Mesendoderm (in vitro differentiated cells): Measurements from ENCODE around the gene CPNE1.

ENCODE experiments used
- DNase-seq: peaks from one replicate; pipeline ENCODE4 v3.0.0; 2013
- H2AK5ac ChIP-seq: 2 replicates; pipeline ENCODE4 v1.6.1; 2013; ENCODE audit warnings: low read length, inconsistent platforms
- H2BK120ac ChIP-seq: 2 replicates; pipeline ENCODE4 v1.6.1; 2013; ENCODE audit warnings: low read depth, mild to moderate bottlenecking, low read length, moderate library complexity, mixed read lengths
- H2BK15ac ChIP-seq: replicated peaks from 2 replicates; pipeline ENCODE4 v1.6.1; 2013; ENCODE audit warnings: low read depth, mild to moderate bottlenecking, moderate library complexity
- H2BK5ac ChIP-seq: 2 replicates; pipeline ENCODE4 v1.6.1; 2013; ENCODE audit warnings: low read length, inconsistent platforms
- H3K18ac ChIP-seq: 2 replicates; pipeline ENCODE4 v1.6.1; 2013; ENCODE audit warnings: mild to moderate bottlenecking, low read length, mixed read lengths
- H3K23ac ChIP-seq: one replicate; pipeline ENCODE4 v1.6.1; 2013; ENCODE audit warnings: low read length
- H3K27ac ChIP-seq: 2 replicates; pipeline ENCODE4 v1.5.1; 2013; ENCODE audit warnings: low read depth, mild to moderate bottlenecking, inconsistent platforms, low read length, moderate library complexity
- H3K27me3 ChIP-seq: 2 replicates; pipeline ENCODE4 v1.6.1; 2013; ENCODE audit warnings: low read length, control low read depth, mild to moderate bottlenecking, inconsistent platforms; ENCODE audit not compliant: insufficient read depth, poor library complexity
- H3K36me3 ChIP-seq: 2 replicates; pipeline ENCODE4 v1.6.1; 2013; ENCODE audit warnings: low read length, inconsistent platforms; ENCODE audit not compliant: control insufficient read depth, insufficient read depth
- H3K4ac ChIP-seq: one replicate; pipeline ENCODE4 v1.6.1; 2013; ENCODE audit warnings: low read depth, mild to moderate bottlenecking, low read length, moderate library complexity
- H3K4me1 ChIP-seq: 2 replicates; pipeline ENCODE4 v1.6.1; 2013; ENCODE audit warnings: low read depth, low read length, inconsistent platforms; ENCODE audit not compliant: control insufficient read depth
- H3K4me2 ChIP-seq: 2 replicates; pipeline ENCODE4 v1.6.1; 2013; ENCODE audit warnings: low read length
- H3K4me3 ChIP-seq: 2 replicates; pipeline ENCODE4 v1.5.1; 2013; ENCODE audit warnings: mild to moderate bottlenecking, low read length
- H3K56ac ChIP-seq: one replicate; pipeline ENCODE4 v1.6.1; 2013; ENCODE audit warnings: low read length
- H3K79me1 ChIP-seq: 2 replicates; pipeline ENCODE4 v1.6.1; 2013; ENCODE audit warnings: low read length, inconsistent platforms
- H3K79me2 ChIP-seq: 2 replicates; pipeline ENCODE4 v1.6.1; 2013; ENCODE audit warnings: mild to moderate bottlenecking, low read length; ENCODE audit not compliant: control insufficient read depth, insufficient read depth
- H3K9ac ChIP-seq: 2 replicates; pipeline ENCODE4 v1.6.1; 2013; ENCODE audit warnings: low read length, inconsistent platforms
- H4K5ac ChIP-seq: one replicate; pipeline ENCODE4 v1.6.1; 2013; ENCODE audit warnings: low read length
- H4K8ac ChIP-seq: one replicate; pipeline ENCODE4 v1.6.1; 2013; ENCODE audit warnings: low read depth, mild to moderate bottlenecking, control low read depth, low read length, moderate library complexity
- WGBS: extraction: QIAGEN DNeasy Blood & Tissue Kit; methylation state at CpG from one replicate; pipeline ENCODE4 v1.1.7; 2013; ENCODE audit warnings: low lambda C conversion rate, missing lambda C conversion rate; ENCODE audit not compliant: insufficient coverage; ENCODE audit errors: extremely low coverage; 5-methylcytosine and 5-hydroxymethylcytosine counted together

The CPNE1 gene

GRCh38 chr20:35653430-35653734, 11.3 kb downstream of the CPNE1 start:
- Histone ChIP-seq H3K4ac (no peak overlapping the region), H3K4me3 (no peak overlapping the region), H3K36me3 (peaks cover 11% of the 10 kb centered on the region), H3K56ac (no peak overlapping the region), H3K4me2 (no peak overlapping the region), H2BK120ac (no peak overlapping the region), H4K8ac (no peak overlapping the region), H2BK5ac (no peak overlapping the region), H2BK15ac (no peak overlapping the region), H3K79me1 (peaks cover 11% of the 10 kb centered on the region), H3K23ac (no peak overlapping the region), H3K18ac (no peak overlapping the region), H3K79me2 (peaks cover 69% of the 10 kb centered on the region), H4K5ac (no peak overlapping the region), H3K27me3 (no peaks in the 10 kb centered on the region), H3K27ac (no peak overlapping the region), H3K9ac (no peak overlapping the region), H3K4me1 (no peaks in the 10 kb centered on the region), H2AK5ac (no peak overlapping the region)
- no peak for DNase-seq
- WGBS, result no CpG with 5 or more reads among the region's 3 CpGs

- DNase-seq, result no peak
- no peak overlapping the region for H3K56ac ChIP-seq
- H3K79me1 ChIP-seq, result peaks cover 11% of the 10 kb centered on the region
- no peak overlapping the region for H2BK120ac ChIP-seq
- no peak overlapping the region for H3K4ac ChIP-seq
- H4K5ac ChIP-seq, result no peak overlapping the region
- no peak overlapping the region for H2BK5ac ChIP-seq
- H3K4me2 ChIP-seq, result no peak overlapping the region
- no peak overlapping the region for H3K18ac ChIP-seq
- H4K8ac ChIP-seq, result no peak overlapping the region
- H3K27me3 ChIP-seq, result no peaks in the 10 kb centered on the region
- no peak overlapping the region for H3K27ac ChIP-seq
- no peak overlapping the region for H3K23ac ChIP-seq
- H3K9ac ChIP-seq, result no peak overlapping the region
- H3K36me3 ChIP-seq, result peaks cover 11% of the 10 kb centered on the region
- H2AK5ac ChIP-seq, result no peak overlapping the region
- no peak overlapping the region for H2BK15ac ChIP-seq
- no CpG with 5 or more reads among the region's 13 CpGs for WGBS
- H3K79me2 ChIP-seq, result peaks cover 68% of the 10 kb centered on the region
- no peak overlapping the region for H3K4me3 ChIP-seq
- H3K4me1 ChIP-seq, result no peaks in the 10 kb centered on the region
These were observed 11.9 kb downstream of the CPNE1 start for GRCh38 chr20:35652641-35653429.

- no peak overlapping the region for H3K27ac ChIP-seq
- H3K23ac ChIP-seq, result no peak overlapping the region
- no peak for DNase-seq
- no peaks in the 10 kb centered on the region for H3K27me3 ChIP-seq
- H3K79me1 ChIP-seq, result peaks cover 13% of the 10 kb centered on the region
- no peak overlapping the region for H3K56ac ChIP-seq
- H2AK5ac ChIP-seq, result no peak overlapping the region
- H3K4ac ChIP-seq, result no peak overlapping the region
- H3K18ac ChIP-seq, result no peak overlapping the region
- H4K8ac ChIP-seq, result no peak overlapping the region
- H3K4me3 ChIP-seq, result no peak overlapping the region
- no peak overlapping the region for H3K4me2 ChIP-seq
- H2BK5ac ChIP-seq, result no peak overlapping the region
- H4K5ac ChIP-seq, result no peak overlapping the region
- no peaks in the 10 kb centered on the region for H3K4me1 ChIP-seq
- H3K9ac ChIP-seq, result no peak overlapping the region
- peaks cover 65% of the 10 kb centered on the region for H3K79me2 ChIP-seq
- peaks cover 11% of the 10 kb centered on the region for H3K36me3 ChIP-seq
- no peak overlapping the region for H2BK15ac ChIP-seq
- H2BK120ac ChIP-seq, result no peak overlapping the region
These were observed 12.7 kb downstream of the CPNE1 start for GRCh38 chr20:35651958-35652357.

GRCh38 chr20:35650632-35651031, 14.1 kb downstream of the CPNE1 start:
- WGBS, result no CpG with 5 or more reads among the region's 3 CpGs
- no peak overlapping the region for H2BK15ac ChIP-seq
- peaks cover 65% of the 10 kb centered on the region for H3K79me2 ChIP-seq
- DNase-seq, result no peak
- H3K4me1 ChIP-seq, result no peaks in the 10 kb centered on the region
- H2BK5ac ChIP-seq, result no peak overlapping the region
- H3K9ac ChIP-seq, result no peak overlapping the region
- no peak overlapping the region for H2BK120ac ChIP-seq
- no peak overlapping the region for H3K56ac ChIP-seq
- H3K4me3 ChIP-seq, result no peak overlapping the region
- H3K18ac ChIP-seq, result no peak overlapping the region
- H3K79me1 ChIP-seq, result peaks cover 20% of the 10 kb centered on the region
- H3K36me3 ChIP-seq, result peaks cover 11% of the 10 kb centered on the region
- H3K4ac ChIP-seq, result no peak overlapping the region
- no peaks in the 10 kb centered on the region for H3K27me3 ChIP-seq
- no peak overlapping the region for H4K5ac ChIP-seq
- H4K8ac ChIP-seq, result no peak overlapping the region
- H3K23ac ChIP-seq, result no peak overlapping the region
- H3K27ac ChIP-seq, result no peak overlapping the region
- H3K4me2 ChIP-seq, result no peak overlapping the region
- no peak overlapping the region for H2AK5ac ChIP-seq

- H3K56ac ChIP-seq, result no peak overlapping the region
These were observed 15.9 kb downstream of the CPNE1 start for GRCh38 chr20:35648836-35649235.

GRCh38 chr20:35644806-35645205, 19.9 kb downstream of the CPNE1 start:
- H3K27ac ChIP-seq, result no peak overlapping the region
- H3K79me2 ChIP-seq, result peaks cover 48% of the 10 kb centered on the region
- no peak for DNase-seq
- H3K23ac ChIP-seq, result no peak overlapping the region
- no CpG with 5 or more reads among the region's 2 CpGs for WGBS
- H3K27me3 ChIP-seq, result no peaks in the 10 kb centered on the region
- H2BK15ac ChIP-seq, result no peak overlapping the region
- H3K4ac ChIP-seq, result no peak overlapping the region
- H3K79me1 ChIP-seq, result peaks cover 32% of the 10 kb centered on the region
- H4K5ac ChIP-seq, result no peak overlapping the region
- no peaks in the 10 kb centered on the region for H3K4me1 ChIP-seq
- no peak overlapping the region for H2BK120ac ChIP-seq
- no peak overlapping the region for H3K4me2 ChIP-seq
- H2AK5ac ChIP-seq, result no peak overlapping the region
- no peak overlapping the region for H3K18ac ChIP-seq
- no peaks in the 10 kb centered on the region for H3K36me3 ChIP-seq
- no peak overlapping the region for H3K4me3 ChIP-seq
- no peak overlapping the region for H3K56ac ChIP-seq
- no peak overlapping the region for H3K9ac ChIP-seq
- no peak overlapping the region for H2BK5ac ChIP-seq
- H4K8ac ChIP-seq, result no peak overlapping the region

More at GRCh38 chr20:35648836-35649235, 15.9 kb downstream of the CPNE1 start:
- DNase-seq, result no peak
- Histone ChIP-seq H3K23ac (no peak overlapping the region), H2BK5ac (no peak overlapping the region), H4K5ac (no peak overlapping the region), H3K18ac (no peak overlapping the region), H3K4ac (no peak overlapping the region), H3K27me3 (no peaks in the 10 kb centered on the region), H2AK5ac (no peak overlapping the region), H3K36me3 (peaks cover under 1% of the 10 kb centered on the region), H3K9ac (no peak overlapping the region), H3K4me3 (no peak overlapping the region), H3K27ac (no peak overlapping the region), H3K79me1 (peaks cover 20% of the 10 kb centered on the region), H3K4me1 (no peaks in the 10 kb centered on the region), H3K79me2 (peaks cover 63% of the 10 kb centered on the region), H4K8ac (no peak overlapping the region), H2BK15ac (no peak overlapping the region), H2BK120ac (no peak overlapping the region), H3K4me2 (no peak overlapping the region)
